ENCODE results near the gene FAM120C.

The FAM120C gene

GRCh38 chrX:54030329-54030728 is 152.7 kb downstream of the FAM120C start:
- DNase-seq (ENCODE audit: low read depth in 2 of 2): no peak

- DNase-seq (ENCODE audit: low read depth in 2 of 2): no peak
Measured at GRCh38 chrX:54029529-54030143, 153.4 kb downstream of the FAM120C start.

GRCh38 chrX:54024350-54024749 is 158.7 kb downstream of the FAM120C start:
- no peak for DNase-seq (ENCODE audit: low read depth in 2 of 2)
